Sigmoid colon (tissue), 3 donors: ENCODE results near the gene CENPU.

Source experiments
- CTCF ChIP-seq, 4 experiments: fragments of 450-650 bp in 3 of 4; fragments of 200-600 bp in 1 of 4; IDR thresholded peaks; one replicate each; pipeline ENCODE4 v1.5.1; 2016 to 2019; ENCODE audit warnings: antibody characterized with exemption in 4 of 4, mild to moderate bottlenecking in 3 of 4, moderate library complexity in 2 of 4
- POLR2A ChIP-seq, 2 donors: fragments of 450-650 bp; IDR thresholded peaks; one replicate each; pipeline ENCODE4 v1.6.1; 2016; ENCODE audit warnings: antibody characterized with exemption in 2 of 2, mild to moderate bottlenecking in 2 of 2, moderate library complexity in 2 of 2

- no peak for TF ChIP-seq CTCF (IDR thresholded peaks at IDR 0.05)
- TF ChIP-seq POLR2A (IDR thresholded peaks at IDR 0.05) = no peak
Observed at GRCh38 chr4:184660978-184661377, 72.9 kb downstream of the CENPU start.
